PC-9 (cell line): ENCODE data around the gene BCL2L12. TPM values are rescaled to one million over a fixed set of nuclear protein-coding genes. Genes with fewer than 3 reads are reported as not detected.

ENCODE experiments used
- BruUV-seq: library from RNA; stranded (reverse); fragments of 400-500 nt; replicated peaks from 2 replicates; lab custom pipeline; 2021; lab: Mats Ljungman, UMichigan
- CTCF ChIA-PET: fragments of 300-600 bp; sonication (Branson Sonifier 250); formaldehyde crosslinking; loops from one replicate; lab custom pipeline; 2022; ENCODE audit warnings: antibody characterized with exemption; lab: Charles Lee
- POLR2A ChIA-PET: fragments of 300-600 bp; sonication (Branson Sonifier 250); formaldehyde crosslinking; loops from one replicate; lab custom pipeline; 2022; ENCODE audit warnings: antibody characterized with exemption; ENCODE audit not compliant: unreplicated experiment; lab: Charles Lee
- DNase-seq, 2 experiments: peaks; one replicate each; pipeline versions ENCODE4 v3.0.0 to v3.0.0-alpha.2; 2015 to 2022; ENCODE audit warnings: mixed read lengths in 1 of 2
- H2AFZ ChIP-seq: fragments of 200-600 bp; sonication (generic); 2 replicates; pipeline ENCODE4 v1.8.1; 2017; ENCODE audit warnings: antibody characterized with exemption
- H3F3A ChIP-seq: fragments of 200-600 bp; sonication (generic); 2 replicates; pipeline ENCODE4 v1.8.1; 2017; ENCODE audit warnings: antibody characterized with exemption, mild to moderate bottlenecking, low read depth; ENCODE audit not compliant: insufficient read depth
- H3K27ac ChIP-seq: fragments of 200-600 bp; sonication (generic); 2 replicates; pipeline ENCODE4 v1.6.1; 2016; ENCODE audit warnings: mixed run types
- H3K27me3 ChIP-seq: fragments of 200-600 bp; sonication (generic); 2 replicates; pipeline ENCODE4 v1.6.1; 2016; ENCODE audit warnings: low read depth, mixed run types; ENCODE audit not compliant: insufficient read depth
- H3K36me3 ChIP-seq: fragments of 200-600 bp; sonication (generic); 2 replicates; pipeline ENCODE4 v1.6.1; 2016; ENCODE audit warnings: low read depth, mixed run types
- H3K4me1 ChIP-seq: fragments of 200-600 bp; sonication (generic); replicated peaks from 2 replicates; pipeline ENCODE4 v1.6.1; 2016; ENCODE audit warnings: mixed run types; ENCODE audit not compliant: insufficient read depth
- H3K4me2 ChIP-seq: fragments of 200-600 bp; sonication (generic); 2 replicates; pipeline ENCODE4 v1.6.1; 2017; ENCODE audit warnings: mixed run types
- H3K4me3 ChIP-seq: fragments of 200-600 bp; sonication (generic); 2 replicates; pipeline ENCODE4 v1.6.1; 2016; ENCODE audit warnings: mixed run types
- H3K79me2 ChIP-seq: fragments of 200-600 bp; sonication (generic); 2 replicates; pipeline ENCODE4 v1.6.1; 2017; ENCODE audit warnings: low read depth, mixed run types
- H3K9me2 ChIP-seq: fragments of 200-600 bp; sonication (generic); 2 replicates; pipeline ENCODE4 v1.8.1; 2017; ENCODE audit warnings: mild to moderate bottlenecking; ENCODE audit not compliant: insufficient read depth
- H3K9me3 ChIP-seq: fragments of 200-600 bp; sonication (generic); 2 replicates; pipeline ENCODE4 v1.8.1; 2016; ENCODE audit warnings: low read depth; ENCODE audit not compliant: insufficient read depth
- H4K20me1 ChIP-seq: fragments of 200-600 bp; sonication (generic); 2 replicates; pipeline ENCODE4 v1.8.1; 2017; ENCODE audit not compliant: insufficient read depth
- EZH2 ChIP-seq: fragments of 200-600 bp; sonication (generic); IDR thresholded peaks from 2 replicates; pipeline ENCODE4 v1.8.0; 2017; ENCODE audit warnings: antibody characterized with exemption, low read depth
- intact Hi-C: fragments of 100-400 bp; cut with micrococcal nuclease; formaldehyde crosslinking; loops from one replicate; pipeline ENCODE4 v1.10.0; 2022; ENCODE audit not compliant: unreplicated experiment
- total RNA-seq: library from RNA; stranded (reverse); gene quantifications from 2 replicates; pipeline ENCODE4 v1.2.3, GENCODE V29; 2021
- TF ChIP-seq, protein P1 (sequence below): fragments of 200-600 bp; sonication (generic); conservative IDR thresholded peaks from 2 replicates; pipeline ENCODE4 v1.6.1; 2017; ENCODE audit warnings: mixed run types, antibody characterized with exemption, mild to moderate bottlenecking, moderate library complexity

The BCL2L12 gene
- total RNA-seq, 1 experiment from 2014 or later: 84.8 TPM

DNA sequence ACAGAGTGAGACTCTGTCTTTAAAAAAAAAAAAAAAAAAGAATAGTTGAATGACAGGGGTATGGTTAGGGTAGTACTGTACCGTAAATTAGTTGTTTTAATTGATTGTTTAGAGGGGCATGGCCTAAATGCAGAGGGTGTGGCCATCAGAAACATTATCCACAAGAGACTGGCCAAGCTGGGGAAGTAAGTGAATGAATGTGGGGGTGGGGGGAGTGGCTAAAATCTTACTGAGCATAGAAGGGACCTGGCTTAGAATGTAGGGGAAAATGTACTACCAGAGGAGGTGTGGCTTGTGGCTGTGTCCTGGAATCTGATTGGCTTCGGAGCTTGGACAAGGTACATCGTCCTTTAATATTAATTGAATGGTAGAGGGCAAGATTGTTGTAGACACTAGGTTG lies 3.8 kb downstream of the BCL2L12 start:
- no peak overlapping the region for H3K4me3 ChIP-seq
- no peak overlapping the region for H3K4me2 ChIP-seq
- BruUV-seq: no TSS peak
- no peaks in the 10 kb centered on the region for H3K9me2 ChIP-seq
- no peak overlapping the region for H2AFZ ChIP-seq
- H3K9me3 ChIP-seq: no peaks in the 10 kb centered on the region
- H3K36me3 ChIP-seq: no peaks in the 10 kb centered on the region
- no peaks in the 10 kb centered on the region for H4K20me1 ChIP-seq
- CTCF ChIA-PET: no interaction called here
- intact Hi-C loops: no loop called here
- H3K27me3 ChIP-seq: no peaks in the 10 kb centered on the region
- peaks cover 9% of the 10 kb centered on the region for H3K4me1 ChIP-seq
- TF ChIP-seq, protein P1, sequence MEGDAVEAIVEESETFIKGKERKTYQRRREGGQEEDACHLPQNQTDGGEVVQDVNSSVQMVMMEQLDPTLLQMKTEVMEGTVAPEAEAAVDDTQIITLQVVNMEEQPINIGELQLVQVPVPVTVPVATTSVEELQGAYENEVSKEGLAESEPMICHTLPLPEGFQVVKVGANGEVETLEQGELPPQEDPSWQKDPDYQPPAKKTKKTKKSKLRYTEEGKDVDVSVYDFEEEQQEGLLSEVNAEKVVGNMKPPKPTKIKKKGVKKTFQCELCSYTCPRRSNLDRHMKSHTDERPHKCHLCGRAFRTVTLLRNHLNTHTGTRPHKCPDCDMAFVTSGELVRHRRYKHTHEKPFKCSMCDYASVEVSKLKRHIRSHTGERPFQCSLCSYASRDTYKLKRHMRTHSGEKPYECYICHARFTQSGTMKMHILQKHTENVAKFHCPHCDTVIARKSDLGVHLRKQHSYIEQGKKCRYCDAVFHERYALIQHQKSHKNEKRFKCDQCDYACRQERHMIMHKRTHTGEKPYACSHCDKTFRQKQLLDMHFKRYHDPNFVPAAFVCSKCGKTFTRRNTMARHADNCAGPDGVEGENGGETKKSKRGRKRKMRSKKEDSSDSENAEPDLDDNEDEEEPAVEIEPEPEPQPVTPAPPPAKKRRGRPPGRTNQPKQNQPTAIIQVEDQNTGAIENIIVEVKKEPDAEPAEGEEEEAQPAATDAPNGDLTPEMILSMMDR: no peak
- TF ChIP-seq EZH2: no peak
- peaks cover 27% of the 10 kb centered on the region for H3F3A ChIP-seq
- no peak overlapping the region for H3K27ac ChIP-seq
- H3K79me2 ChIP-seq: peaks cover 25% of the 10 kb centered on the region
- DNase-seq: no peak
- POLR2A ChIA-PET: no interaction called here

DNA sequence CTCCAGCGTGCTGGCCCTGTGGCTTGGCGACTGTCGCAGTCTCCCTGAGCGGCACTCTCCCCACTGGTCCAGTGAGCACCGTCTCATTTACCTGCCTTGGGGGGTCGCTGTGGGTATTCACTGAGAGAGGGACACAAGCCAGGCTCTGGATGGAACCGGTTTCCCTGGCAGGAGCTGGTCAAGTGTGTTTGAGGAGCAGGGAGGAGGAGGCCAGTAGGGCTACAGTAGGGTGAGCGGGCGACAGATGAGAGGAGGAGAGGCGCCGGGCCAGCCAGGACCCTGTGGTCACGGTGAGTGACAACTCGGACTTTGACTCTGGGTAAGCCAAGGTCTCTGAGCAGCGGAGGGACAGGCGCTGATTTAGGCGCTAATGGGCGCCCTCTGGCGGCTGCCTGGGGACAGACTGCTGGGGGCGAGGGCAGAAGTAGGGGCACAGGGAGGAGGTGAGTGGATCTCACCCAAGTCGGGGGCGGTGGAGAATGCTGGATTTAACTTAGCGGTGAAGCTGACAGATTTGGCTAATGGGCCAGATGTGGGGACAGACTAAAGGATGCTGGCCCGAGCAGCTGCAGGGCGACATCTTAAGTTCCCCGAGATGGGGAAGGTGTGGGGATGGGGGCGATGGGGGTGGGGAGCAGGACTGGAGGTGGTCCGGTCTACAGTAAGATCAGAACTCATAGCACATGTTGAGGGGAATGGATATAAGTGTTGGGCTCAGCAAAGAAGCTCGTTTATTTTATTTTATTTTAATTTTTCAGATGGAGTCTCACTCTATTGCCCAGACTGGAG lies 6.6 kb downstream of the BCL2L12 start:
- Histone ChIP-seq H3K27me3 (no peaks in the 10 kb centered on the region), H3K36me3 (no peaks in the 10 kb centered on the region), H3K4me2 (no peak overlapping the region), H3K4me3 (no peak overlapping the region), H3K9me2 (no peaks in the 10 kb centered on the region), H3K27ac (no peak overlapping the region), H2AFZ (no peak overlapping the region), H3K9me3 (no peaks in the 10 kb centered on the region), H3K4me1 (0 out of 2 replicates have a peak, but pooled peaks cover under 1% of the 10 kb centered on the region), H4K20me1 (no peaks in the 10 kb centered on the region), H3K79me2 (peaks cover 4% of the 10 kb centered on the region), H3F3A (peaks cover 31% of the 10 kb centered on the region)
- TF ChIP-seq, protein P1: peak; percentile 90
- TF ChIP-seq EZH2: no peak
- no TSS peak for BruUV-seq
- peak in 1 of 2 experiments; percentile 63 for DNase-seq
- intact Hi-C loops: loop anchor here (2.0 kb wide), 1 partner anchor 170 kb away; no protein-coding TSS in a partner anchor
- ChIA-PET POLR2A (interaction anchor here (0.7 kb wide), 1 partner anchor 180 kb away, joined by 4 read pairs; no protein-coding TSS in a partner anchor), CTCF (interaction anchor here (0.7 kb wide), 1 partner anchor 26 kb away, joined by 8 read pairs; no protein-coding TSS in a partner anchor)

DNA sequence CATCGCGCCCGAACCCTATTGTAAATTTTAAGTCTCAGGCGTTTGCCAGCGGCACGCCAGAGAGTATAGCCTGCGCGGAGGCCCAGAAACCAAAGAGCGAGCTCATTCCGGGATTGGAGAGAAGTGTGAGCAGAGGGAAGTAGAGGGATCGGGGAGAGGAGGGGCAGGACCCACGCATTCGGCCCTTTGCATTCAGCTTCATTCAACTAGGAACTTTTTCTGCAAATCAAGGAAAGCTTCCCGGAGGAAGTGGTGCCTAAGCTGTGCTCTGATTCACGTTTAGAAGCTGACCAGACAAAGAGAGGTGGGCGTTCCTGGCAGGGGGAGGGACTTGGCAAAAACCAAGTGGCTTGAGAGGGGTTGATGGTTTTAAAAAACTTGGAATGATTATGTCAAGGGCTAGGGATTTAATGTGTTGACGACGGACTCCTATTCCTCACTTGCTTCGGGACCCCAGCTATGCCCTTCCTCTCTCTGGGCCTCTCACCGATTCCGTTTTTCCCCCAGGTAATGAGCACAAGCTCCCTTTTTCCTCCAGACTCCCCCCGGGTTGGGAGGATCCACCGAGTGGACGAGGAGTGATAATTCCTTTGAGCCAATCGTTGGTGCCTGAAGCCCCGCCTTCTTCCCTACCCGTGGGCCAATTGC lies 10.5 kb downstream of the BCL2L12 start:
- DNase-seq: peak in 1 of 2 experiments; percentile 89
- Histone ChIP-seq H3K9me3 (no peaks in the 10 kb centered on the region), H3K27ac (peak overlapping the region; percentile 91), H3K9me2 (no peaks in the 10 kb centered on the region), H3K4me1 (peaks cover 21% of the 10 kb centered on the region), H3F3A (peaks cover 54% of the 10 kb centered on the region), H3K79me2 (peaks cover 42% of the 10 kb centered on the region), H4K20me1 (peaks cover 36% of the 10 kb centered on the region), H3K36me3 (peaks cover 12% of the 10 kb centered on the region), H3K4me2 (peak overlapping the region; percentile 75), H3K4me3 (peak overlapping the region; percentile 62), H3K27me3 (no peaks in the 10 kb centered on the region), H2AFZ (peak overlapping the region; percentile 71)
- intact Hi-C loops: loop anchor here (1.0 to 5.0 kb wide), 4 partner anchors 36 to 284 kb away; partner anchors contain the start of genes AKT1S1, AP2A1, RRAS and TBC1D17
- POLR2A ChIA-PET: interaction anchor here (0.5 to 1.5 kb wide), 21 partner anchors 11 to 683 kb away, joined by 3 to 38 read pairs (median 4); partner anchors contain the start of genes BCL2L12, GYS1, IRF3 and NOSIP
- no peak for TF ChIP-seq EZH2
- TF ChIP-seq, protein P1: no peak
- TSS peak; percentile 99 for BruUV-seq
- CTCF ChIA-PET: interaction anchor here (0.6 to 1.4 kb wide), 2 partner anchors 36 to 42 kb away, joined by 3 to 6 read pairs; partner anchors contain the start of gene RRAS
